Karpas-422 (cell line): ENCODE results near the gene MSTN. TPM values are rescaled to one million over a fixed set of nuclear protein-coding genes. Genes with fewer than 3 reads are reported as not detected.
"Not testable (repeated sequence)": the region's sequence is repeated elsewhere in the genome, so short reads cannot be mapped to it uniquely, and the experiment has no call there.

Source experiments
- DNase-seq: peaks from one replicate; pipeline ENCODE4 v3.0.0-alpha.2; 2015
- H2AFZ ChIP-seq: fragments of 200-600 bp; sonication (generic); 2 replicates; pipeline ENCODE4 v1.6.1; 2014; ENCODE audit warnings: antibody characterized with exemption, low read length, mixed read lengths
- H3K27ac ChIP-seq: fragments of 200-600 bp; sonication (generic); 2 replicates; pipeline ENCODE4 v1.5.1; 2014; ENCODE audit warnings: mild to moderate bottlenecking, low read length, moderate library complexity
- H3K27me3 ChIP-seq: fragments of 200-600 bp; sonication (generic); 2 replicates; pipeline ENCODE4 v1.6.1; 2014; ENCODE audit warnings: low read length, mixed read lengths
- H3K36me3 ChIP-seq: fragments of 200-600 bp; sonication (generic); 2 replicates; pipeline ENCODE4 v1.6.1; 2014; ENCODE audit warnings: low read length, mixed read lengths; ENCODE audit not compliant: insufficient read depth
- H3K4me1 ChIP-seq: fragments of 200-600 bp; sonication (generic); 2 replicates; pipeline ENCODE4 v1.6.1; 2014; ENCODE audit warnings: mild to moderate bottlenecking, low read length, mixed read lengths
- H3K4me2 ChIP-seq: fragments of 200-600 bp; sonication (generic); 2 replicates; pipeline ENCODE4 v1.6.1; 2014; ENCODE audit warnings: low read length, low read depth, mild to moderate bottlenecking; ENCODE audit not compliant: poor library complexity, severe bottlenecking
- H3K4me3 ChIP-seq: fragments of 200-600 bp; sonication (generic); 2 replicates; pipeline ENCODE4 v1.5.1; 2014; ENCODE audit warnings: mild to moderate bottlenecking, antibody characterized with exemption, low read length, mixed read lengths
- H3K79me2 ChIP-seq: fragments of 200-600 bp; sonication (generic); 2 replicates; pipeline ENCODE4 v1.6.1; 2014; ENCODE audit warnings: mild to moderate bottlenecking, low read length, mixed read lengths
- H3K9ac ChIP-seq: fragments of 200-600 bp; sonication (generic); 2 replicates; pipeline ENCODE4 v1.6.0; 2014; ENCODE audit warnings: low read length
- H3K9me2 ChIP-seq: fragments of 200-600 bp; sonication (generic), shearing (Covaris generic); replicated peaks from 2 replicates; pipeline ENCODE4 v1.6.0; 2014; ENCODE audit warnings: mild to moderate bottlenecking, low read length, moderate library complexity; ENCODE audit not compliant: insufficient read depth
- H3K9me3 ChIP-seq: fragments of 300-700, 200-600 bp; sonication (generic); 2 replicates; pipeline ENCODE4 v1.6.1; 2014; ENCODE audit warnings: low read length, mixed read lengths
- H4K20me1 ChIP-seq: fragments of 200-600 bp; sonication (generic); 2 replicates; pipeline ENCODE4 v1.6.1; 2014; ENCODE audit warnings: mild to moderate bottlenecking, antibody characterized with exemption, low read length, low read depth; ENCODE audit not compliant: insufficient read depth
- total RNA-seq: library from RNA; depleted of rRNA; stranded (reverse); fragments of >200 nt; shearing (Covaris generic); gene quantifications from 2 replicates; pipeline ENCODE4 v1.2.3, GENCODE V29; 2014; ENCODE audit warnings: low replicate concordance

MSTN gene
- total RNA-seq, 1 experiment from 2014 or later: 0.22 TPM

- H3K9ac ChIP-seq: no peak overlapping the region
Measured at GRCh38 chr2:190036071-190036470, 26.5 kb downstream of the MSTN start.

GRCh38 chr2:190034417-190034816, 28.1 kb downstream of the MSTN start:
- H3K36me3 ChIP-seq, H3K4me2 ChIP-seq, H3K9me2 ChIP-seq, H3K4me1 ChIP-seq, H3K9ac ChIP-seq, H2AFZ ChIP-seq, H4K20me1 ChIP-seq, H3K79me2 ChIP-seq, H3K27ac ChIP-seq, H3K4me3 ChIP-seq, H3K27me3 ChIP-seq, H3K9me3 ChIP-seq, DNase-seq: not testable (repeated sequence)

More at GRCh38 chr2:190036071-190036470, 26.5 kb downstream of the MSTN start:
- H3K79me2 ChIP-seq: no peaks in the 10 kb centered on the region
- no peaks in the 10 kb centered on the region for H3K9me3 ChIP-seq
- no peak overlapping the region for H3K4me2 ChIP-seq
- H3K9me2 ChIP-seq: no peaks in the 10 kb centered on the region
- no peak for DNase-seq
- no peak overlapping the region for H3K4me3 ChIP-seq
- H3K36me3 ChIP-seq: no peaks in the 10 kb centered on the region
- H4K20me1 ChIP-seq: no peaks in the 10 kb centered on the region
- no peaks in the 10 kb centered on the region for H3K4me1 ChIP-seq
- no peaks in the 10 kb centered on the region for H3K27me3 ChIP-seq
- H3K27ac ChIP-seq: no peak overlapping the region
- no peak overlapping the region for H2AFZ ChIP-seq

- DNase-seq: no peak
- Histone ChIP-seq H3K4me1 (no peaks in the 10 kb centered on the region), H3K4me2 (no peak overlapping the region), H2AFZ (no peak overlapping the region), H3K36me3 (no peaks in the 10 kb centered on the region), H3K9me2 (no peaks in the 10 kb centered on the region), H4K20me1 (no peaks in the 10 kb centered on the region), H3K9ac (no peak overlapping the region), H3K9me3 (no peaks in the 10 kb centered on the region), H3K27me3 (no peaks in the 10 kb centered on the region), H3K4me3 (no peak overlapping the region), H3K79me2 (no peaks in the 10 kb centered on the region), H3K27ac (no peak overlapping the region)
Measured at GRCh38 chr2:190031969-190032618, 30.4 kb downstream of the MSTN start.

- Histone ChIP-seq H3K4me2 (no peak overlapping the region), H3K9ac (no peak overlapping the region), H3K9me2 (no peaks in the 10 kb centered on the region), H4K20me1 (no peaks in the 10 kb centered on the region), H3K36me3 (no peaks in the 10 kb centered on the region), H2AFZ (no peak overlapping the region), H3K79me2 (no peaks in the 10 kb centered on the region), H3K4me3 (no peak overlapping the region), H3K27me3 (no peaks in the 10 kb centered on the region), H3K27ac (no peak overlapping the region), H3K4me1 (no peaks in the 10 kb centered on the region), H3K9me3 (no peaks in the 10 kb centered on the region)
- DNase-seq: peak; percentile 84
Measured at GRCh38 chr2:190023860-190024259, 38.7 kb downstream of the MSTN start.

- Histone ChIP-seq H4K20me1 (no peaks in the 10 kb centered on the region), H2AFZ (no peak overlapping the region), H3K4me2 (no peak overlapping the region), H3K9me2 (no peaks in the 10 kb centered on the region), H3K36me3 (no peaks in the 10 kb centered on the region), H3K4me1 (no peaks in the 10 kb centered on the region), H3K27me3 (no peaks in the 10 kb centered on the region), H3K9ac (no peak overlapping the region), H3K4me3 (no peak overlapping the region), H3K79me2 (no peaks in the 10 kb centered on the region), H3K9me3 (no peaks in the 10 kb centered on the region), H3K27ac (no peak overlapping the region)
- no peak for DNase-seq
Measured at GRCh38 chr2:190020720-190021119, 41.8 kb downstream of the MSTN start.

GRCh38 chr2:190017837-190018236, 44.7 kb downstream of the MSTN start:
- Histone ChIP-seq H2AFZ (no peak overlapping the region), H4K20me1 (no peaks in the 10 kb centered on the region), H3K27ac (no peak overlapping the region), H3K27me3 (no peaks in the 10 kb centered on the region), H3K4me3 (no peak overlapping the region), H3K79me2 (no peaks in the 10 kb centered on the region), H3K9me2 (no peaks in the 10 kb centered on the region), H3K9me3 (no peaks in the 10 kb centered on the region), H3K4me2 (no peak overlapping the region), H3K9ac (no peak overlapping the region), H3K36me3 (no peaks in the 10 kb centered on the region), H3K4me1 (no peaks in the 10 kb centered on the region)
- no peak for DNase-seq

- H3K4me1 ChIP-seq, H3K4me2 ChIP-seq, H3K27ac ChIP-seq, H3K36me3 ChIP-seq, H3K9ac ChIP-seq, H3K4me3 ChIP-seq, H3K79me2 ChIP-seq, DNase-seq, H4K20me1 ChIP-seq, H3K27me3 ChIP-seq, H3K9me2 ChIP-seq, H2AFZ ChIP-seq, H3K9me3 ChIP-seq: not testable (repeated sequence)
Measured at GRCh38 chr2:190015969-190016368, 46.6 kb downstream of the MSTN start.
